Natural killer cell treated with Interleukin-12 subunit alpha and Interleukin-12 subunit beta and Interleukin-15 and Interleukin-18, amount 100 ng/mL, for 72 hours (primary cell): ENCODE data around the gene STOM. TPM values are rescaled to one million over a fixed set of nuclear protein-coding genes. Genes with fewer than 3 reads are reported as not detected.

Experiments
- ATAC-seq, 2 donors: fragments of 150-1000 bp; cut with Tn5 transposase in 1 of 2; sonication (Bioruptor Pico), chemical (Tn5 transposase) in 1 of 2; 2 replicates each; pipeline ENCODE4 v1.10.0; 2021
- DNase-seq: peaks from one replicate; pipeline ENCODE4 v3.0.0; 2022; ENCODE audit warnings: low spot score
- H3K27ac Mint-ChIP-seq, 2 donors: 1 replicate in 1 of 2; 2 replicates in 1 of 2; pipeline ENCODE4 v1.8.0; 2022; ENCODE audit warnings: mixed read lengths in 2 of 2, mild to moderate bottlenecking in 1 of 2, moderate library complexity in 1 of 2
- H3K27me3 Mint-ChIP-seq, 2 donors: 1 replicate in 1 of 2; 2 replicates in 1 of 2; pipeline ENCODE4 v1.8.0; 2022; ENCODE audit warnings: mixed read lengths in 2 of 2
- H3K36me3 Mint-ChIP-seq: one replicate; pipeline ENCODE4 v1.8.0; 2022; ENCODE audit warnings: mixed read lengths
- H3K4me1 Mint-ChIP-seq, 2 donors: 1 replicate in 1 of 2; 2 replicates in 1 of 2; pipeline ENCODE4 v1.8.0; 2022; ENCODE audit warnings: low read depth in 2 of 2, mixed read lengths in 2 of 2, mild to moderate bottlenecking in 1 of 2
- H3K4me3 Mint-ChIP-seq: one replicate; pipeline ENCODE4 v1.8.0; 2022; ENCODE audit warnings: mixed read lengths
- H3K9me3 Mint-ChIP-seq: 2 replicates; pipeline ENCODE4 v1.8.0; 2022; ENCODE audit warnings: mixed read lengths
- total RNA-seq, 2 donors: library from RNA; stranded (reverse); gene quantifications; one replicate each; pipeline ENCODE4 v1.2.3, GENCODE V29; 2022

The STOM gene
- total RNA-seq, 2 donors from 2014 or later, result 99.4 to 321 TPM

DNA sequence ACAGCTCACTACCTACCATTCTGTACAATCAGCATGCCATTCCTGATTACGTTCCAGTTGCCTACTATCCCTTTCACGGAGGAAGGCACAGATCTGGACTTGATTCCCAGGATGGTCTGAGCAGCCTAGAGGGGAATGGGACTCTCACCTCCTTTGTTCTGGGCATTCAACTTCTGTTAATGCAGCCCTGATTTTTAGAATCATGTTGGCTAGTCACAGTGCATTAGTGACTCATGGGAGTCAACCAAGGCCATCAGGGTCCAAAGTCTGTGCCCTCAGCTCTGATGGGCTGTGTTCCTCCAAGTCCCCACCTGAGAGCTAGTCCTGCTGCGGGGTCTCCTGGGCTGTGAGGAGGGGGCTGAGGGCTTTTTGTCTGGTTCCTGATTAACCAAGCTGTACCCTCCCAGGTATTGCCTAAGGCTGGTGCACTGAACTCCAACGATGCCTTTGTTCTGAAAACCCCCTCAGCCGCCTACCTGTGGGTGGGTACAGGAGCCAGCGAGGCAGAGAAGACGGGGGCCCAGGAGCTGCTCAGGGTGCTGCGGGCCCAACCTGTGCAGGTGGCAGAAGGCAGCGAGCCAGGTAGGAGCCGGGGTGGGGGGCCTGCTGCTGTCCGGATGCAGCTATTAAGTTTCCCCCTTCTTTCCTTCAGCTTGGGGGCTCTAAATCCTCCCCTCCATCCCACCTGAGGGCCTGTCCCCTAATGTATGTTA, 43.0 kb downstream of the STOM start:
- no peaks in the 10 kb centered on the region for H3K36me3 Mint-ChIP-seq
- no peaks in the 10 kb centered on the region for H3K9me3 Mint-ChIP-seq
- no peak overlapping the region for H3K4me3 Mint-ChIP-seq
- ATAC-seq (no peak), DNase-seq (no peak)
- no peaks in the 10 kb centered on the region for H3K27me3 Mint-ChIP-seq
- H3K27ac Mint-ChIP-seq, result no peak overlapping the region
- H3K4me1 Mint-ChIP-seq, result peaks cover 27 to 32% of the 10 kb centered on the region in 2 donors

DNA sequence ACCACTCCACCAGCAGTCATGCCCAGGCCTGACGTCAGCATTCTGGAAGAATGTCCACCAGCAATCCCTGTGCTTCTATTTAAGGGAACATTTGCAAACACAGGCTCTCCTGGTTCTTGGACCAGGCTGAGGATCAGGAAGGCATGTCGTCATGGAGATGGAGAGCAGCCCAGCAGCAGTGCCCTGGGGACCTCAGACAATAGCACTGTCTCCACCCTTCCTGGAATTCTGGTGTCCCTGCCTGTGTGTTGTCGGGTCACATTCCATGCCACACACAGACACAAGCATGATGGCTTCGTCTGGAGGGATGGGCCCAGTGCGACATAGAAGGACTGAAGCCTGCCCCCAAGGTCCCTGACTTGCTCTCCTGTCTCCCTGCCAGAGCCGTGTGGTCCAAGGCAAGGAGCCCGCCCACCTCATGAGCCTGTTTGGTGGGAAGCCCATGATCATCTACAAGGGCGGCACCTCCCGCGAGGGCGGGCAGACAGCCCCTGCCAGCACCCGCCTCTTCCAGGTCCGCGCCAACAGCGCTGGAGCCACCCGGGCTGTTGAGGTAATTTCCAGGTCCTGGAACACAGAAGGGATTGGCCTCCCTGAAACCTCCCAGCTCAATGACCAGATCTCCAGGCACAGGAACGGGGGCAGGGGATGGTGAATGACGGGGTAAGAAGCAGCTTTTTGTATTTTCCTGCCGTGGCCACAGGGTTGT, 43.8 kb downstream of the STOM start:
- Mint-ChIP-seq H3K27ac (no peak overlapping the region), H3K4me1 (peaks cover 27 to 29% of the 10 kb centered on the region in 2 donors), H3K36me3 (no peaks in the 10 kb centered on the region), H3K9me3 (no peaks in the 10 kb centered on the region), H3K4me3 (no peak overlapping the region), H3K27me3 (no peaks in the 10 kb centered on the region)
- no peak for ATAC-seq
- DNase-seq, result no peak

DNA sequence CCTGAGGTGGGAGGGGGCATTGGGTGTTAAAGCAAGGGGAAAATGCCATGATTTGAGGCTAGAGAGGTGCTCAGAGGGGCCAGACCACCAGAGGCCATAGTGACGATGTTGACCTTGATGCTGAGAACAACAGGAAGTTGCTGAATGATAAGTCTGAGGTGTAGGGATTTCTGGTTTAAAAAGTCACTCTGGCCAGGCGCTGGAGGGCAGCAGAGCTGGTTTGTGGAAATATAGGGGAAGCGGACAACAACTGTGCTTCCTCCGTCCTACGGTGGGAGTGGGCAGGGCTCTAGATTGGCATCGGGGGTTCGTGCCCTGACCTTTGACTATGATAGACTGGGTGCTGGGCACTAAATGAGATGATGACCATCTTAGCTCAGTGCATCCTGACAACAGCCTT, 44.7 kb downstream of the STOM start:
- Mint-ChIP-seq H3K27me3 (no peaks in the 10 kb centered on the region), H3K4me1 (peaks cover 31 to 37% of the 10 kb centered on the region in 2 donors), H3K36me3 (no peaks in the 10 kb centered on the region), H3K9me3 (no peaks in the 10 kb centered on the region), H3K27ac (peak overlapping the region; percentile 31 to 77), H3K4me3 (no peak overlapping the region)
- no peak for ATAC-seq
- DNase-seq, result no peak

DNA sequence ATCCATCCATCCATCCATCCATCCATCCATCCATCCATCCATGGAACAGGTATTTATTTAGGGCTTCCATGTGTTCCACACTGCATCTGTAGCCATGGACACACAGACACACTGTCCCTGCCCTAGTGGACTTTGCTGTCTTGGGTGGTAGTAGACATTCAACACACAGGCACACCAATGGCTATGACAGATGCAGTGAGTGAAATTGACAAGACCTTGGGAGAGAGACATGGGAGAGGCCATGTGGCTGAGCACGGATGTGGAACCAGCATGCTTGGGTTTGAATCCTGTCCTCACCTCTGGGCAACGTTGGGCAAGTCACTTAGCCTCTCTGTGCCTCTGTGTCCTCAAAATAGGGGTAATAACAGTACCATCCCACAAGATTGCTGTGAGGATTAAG, 45.3 kb downstream of the STOM start:
- H3K27me3 Mint-ChIP-seq, result no peaks in the 10 kb centered on the region
- H3K36me3 Mint-ChIP-seq, result no peaks in the 10 kb centered on the region

DNA sequence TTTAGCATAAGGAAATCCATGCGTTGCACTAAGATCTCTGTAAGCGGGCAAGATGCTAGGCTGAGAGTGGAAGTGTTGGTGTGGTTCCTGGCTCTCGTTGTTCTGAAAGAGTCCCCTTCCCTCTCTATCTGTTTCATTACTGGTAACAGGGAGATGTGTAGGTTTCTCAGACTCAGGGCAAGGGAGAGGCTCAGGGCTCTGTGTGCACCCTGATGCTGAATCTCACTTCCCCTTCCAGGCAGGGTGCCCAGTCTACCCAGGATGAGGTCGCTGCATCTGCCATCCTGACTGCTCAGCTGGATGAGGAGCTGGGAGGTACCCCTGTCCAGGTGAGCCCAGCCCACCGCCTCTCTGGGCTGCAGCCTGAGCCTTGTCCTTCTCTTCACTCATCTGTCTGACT, 45.7 kb downstream of the STOM start:
- Mint-ChIP-seq H3K27me3 (no peaks in the 10 kb centered on the region), H3K4me3 (no peak overlapping the region), H3K9me3 (no peaks in the 10 kb centered on the region), H3K36me3 (no peaks in the 10 kb centered on the region), H3K4me1 (peaks cover 35 to 40% of the 10 kb centered on the region in 2 donors), H3K27ac (peak overlapping the region in 1 of 2 donors; percentile 31)
- DNase-seq, result no peak
- no peak for ATAC-seq

More for the DNA sequence above, 45.3 kb downstream of the STOM start:
- Mint-ChIP-seq H3K4me3 (no peak overlapping the region), H3K4me1 (peaks cover 35 to 40% of the 10 kb centered on the region in 2 donors), H3K27ac (peak overlapping the region; percentile 31 to 77), H3K9me3 (no peaks in the 10 kb centered on the region)
- no peak for DNase-seq
- ATAC-seq, result no peak

DNA sequence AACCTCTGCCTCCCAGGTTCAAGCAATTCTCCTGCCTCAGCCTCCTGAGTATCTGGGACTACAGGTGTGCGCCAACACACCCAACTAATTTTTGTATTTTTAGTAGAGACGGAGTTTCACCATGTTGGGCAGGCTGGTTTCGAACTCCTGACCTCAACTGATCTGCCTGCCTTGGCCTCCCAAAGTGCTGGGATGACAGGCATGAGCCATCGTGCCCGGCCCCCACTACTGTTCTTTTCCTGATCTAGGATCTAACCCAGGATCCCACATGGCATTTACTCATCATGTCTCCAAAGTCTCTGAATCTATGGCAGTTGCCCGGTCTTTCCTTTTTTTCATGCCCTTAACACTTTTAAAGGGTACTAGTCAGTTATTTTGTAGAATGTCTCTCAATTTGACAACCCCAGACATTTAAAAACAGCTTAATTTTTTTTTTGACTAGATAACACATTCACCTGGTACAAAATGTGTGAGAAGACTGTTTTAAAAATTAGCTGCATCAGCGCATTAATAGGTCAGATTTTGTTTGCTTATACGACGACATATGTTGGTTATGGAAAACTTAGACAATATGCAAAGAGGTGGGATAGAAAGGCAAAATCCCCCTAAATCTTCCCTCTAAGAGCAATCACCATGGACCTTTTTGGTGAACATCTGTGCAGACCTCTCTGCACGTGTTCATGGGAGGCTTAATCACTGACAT, 46.5 kb downstream of the STOM start:
- no peaks in the 10 kb centered on the region for H3K27me3 Mint-ChIP-seq
- peak overlapping the region in 1 of 2 donors; percentile 88 for H3K27ac Mint-ChIP-seq
- ATAC-seq, result no peak
- DNase-seq, result no peak
- H3K4me1 Mint-ChIP-seq, result peaks cover 39 to 40% of the 10 kb centered on the region in 2 donors
- H3K9me3 Mint-ChIP-seq, result no peaks in the 10 kb centered on the region
- H3K4me3 Mint-ChIP-seq, result no peak overlapping the region
- H3K36me3 Mint-ChIP-seq, result no peaks in the 10 kb centered on the region

DNA sequence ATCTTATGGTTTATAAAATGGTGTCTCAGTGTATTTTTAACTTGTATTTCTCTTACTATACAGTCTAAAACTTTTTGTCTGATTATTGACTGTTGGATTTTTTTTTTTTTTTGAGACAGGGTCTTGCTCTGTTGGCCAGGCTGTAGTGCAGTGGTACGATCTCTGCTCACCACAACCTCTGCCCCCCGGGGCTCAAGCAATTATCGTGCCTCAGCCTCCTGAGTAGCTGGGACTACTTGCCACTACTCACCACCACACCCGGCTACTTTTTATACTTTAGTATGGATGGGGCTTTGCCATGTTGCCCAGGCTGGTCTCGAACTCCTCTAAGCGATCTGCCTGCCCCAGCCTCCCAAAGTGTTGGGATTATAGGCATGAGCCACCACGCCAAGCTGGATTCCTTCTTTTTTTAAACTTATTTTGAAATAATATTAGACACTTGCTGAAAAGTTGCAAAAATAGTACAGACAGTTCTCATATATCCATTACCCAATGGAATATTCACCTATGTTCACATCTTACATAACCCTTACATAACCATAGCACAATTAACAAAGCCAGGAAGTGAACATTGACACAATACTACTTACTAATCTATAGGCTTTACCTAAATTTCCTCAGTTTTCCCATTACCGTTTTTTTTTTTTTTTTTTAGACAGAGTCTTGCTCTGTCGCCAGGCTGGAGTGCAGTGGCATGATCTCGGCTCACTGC, 47.2 kb downstream of the STOM start:
- H3K9me3 Mint-ChIP-seq, result no peaks in the 10 kb centered on the region
- H3K4me1 Mint-ChIP-seq, result peaks cover 39 to 40% of the 10 kb centered on the region in 2 donors
- peak overlapping the region; percentile 61 for H3K4me3 Mint-ChIP-seq
- H3K36me3 Mint-ChIP-seq, result no peaks in the 10 kb centered on the region
- H3K27ac Mint-ChIP-seq, result peak overlapping the region; percentile 41 to 88
- no peak for DNase-seq
- H3K27me3 Mint-ChIP-seq, result no peaks in the 10 kb centered on the region
- no peak for ATAC-seq

DNA sequence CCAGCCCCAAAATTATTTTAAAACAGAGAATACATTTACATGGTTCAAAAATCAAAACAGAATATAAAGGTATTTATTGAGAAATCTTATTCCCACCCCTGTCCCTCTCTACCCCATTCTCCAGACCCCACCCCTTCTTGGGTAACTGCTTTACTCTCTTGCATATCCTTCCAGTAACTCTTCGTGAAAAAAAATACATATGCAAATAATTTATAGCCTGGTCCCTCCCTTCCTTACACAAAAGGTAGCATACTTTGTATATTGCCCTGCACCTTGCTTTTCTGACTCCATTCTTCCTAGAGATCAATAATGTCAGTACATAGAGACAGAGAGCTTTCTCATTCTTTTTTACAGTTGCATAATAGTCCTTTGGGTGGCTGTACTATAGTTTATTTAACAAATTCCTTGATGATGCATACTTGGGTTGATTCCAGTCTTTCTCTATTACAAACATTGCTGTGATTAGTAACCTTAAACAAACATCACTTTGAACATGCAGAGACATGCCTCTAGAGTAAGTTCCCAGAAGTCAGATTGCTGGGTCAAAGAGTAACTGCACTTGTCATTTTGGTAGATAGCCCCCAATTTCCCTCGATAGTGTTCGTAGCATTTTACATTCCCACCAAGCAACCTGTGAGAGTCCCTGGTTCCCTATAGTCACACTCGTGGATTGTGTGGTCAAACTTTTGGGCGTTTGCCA, 47.9 kb downstream of the STOM start:
- no peaks in the 10 kb centered on the region for H3K27me3 Mint-ChIP-seq
- peaks cover 39 to 40% of the 10 kb centered on the region in 2 donors for H3K4me1 Mint-ChIP-seq
- peak overlapping the region; percentile 34 to 88 for H3K27ac Mint-ChIP-seq
- no peaks in the 10 kb centered on the region for H3K36me3 Mint-ChIP-seq
- no peaks in the 10 kb centered on the region for H3K9me3 Mint-ChIP-seq
- ATAC-seq (peak; percentile 36 to 54), DNase-seq (no peak)
- peak overlapping the region; percentile 61 for H3K4me3 Mint-ChIP-seq

DNA sequence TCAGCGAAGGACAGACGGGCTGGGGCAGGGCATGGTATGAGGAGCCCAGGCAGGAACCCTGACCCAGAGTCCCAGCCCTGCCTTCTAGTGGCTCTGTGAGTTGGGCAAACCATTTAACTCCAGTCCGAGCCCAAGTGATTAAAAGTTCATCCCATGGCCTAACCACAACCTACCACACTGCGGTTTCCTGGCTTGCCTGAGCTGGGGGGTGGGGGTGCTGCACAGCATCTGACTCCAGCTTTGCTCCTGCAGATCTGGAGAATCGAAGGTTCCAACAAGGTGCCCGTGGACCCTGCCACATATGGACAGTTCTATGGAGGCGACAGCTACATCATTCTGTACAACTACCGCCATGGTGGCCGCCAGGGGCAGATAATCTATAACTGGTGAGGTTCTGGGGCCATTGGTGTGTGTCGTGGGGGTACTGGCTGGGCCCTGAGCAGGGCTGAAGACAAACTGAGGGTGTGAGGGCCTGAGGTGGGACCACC, 49.0 kb downstream of the STOM start:
- no peaks in the 10 kb centered on the region for H3K27me3 Mint-ChIP-seq
- ATAC-seq (peak; percentile 51 to 55), DNase-seq (peak; percentile 77)
- H3K36me3 Mint-ChIP-seq, result no peaks in the 10 kb centered on the region
- peak overlapping the region; percentile 75 for H3K4me3 Mint-ChIP-seq
- H3K4me1 Mint-ChIP-seq, result peaks cover 39 to 40% of the 10 kb centered on the region in 2 donors
- no peaks in the 10 kb centered on the region for H3K9me3 Mint-ChIP-seq
- peak overlapping the region; percentile 23 to 93 for H3K27ac Mint-ChIP-seq

DNA sequence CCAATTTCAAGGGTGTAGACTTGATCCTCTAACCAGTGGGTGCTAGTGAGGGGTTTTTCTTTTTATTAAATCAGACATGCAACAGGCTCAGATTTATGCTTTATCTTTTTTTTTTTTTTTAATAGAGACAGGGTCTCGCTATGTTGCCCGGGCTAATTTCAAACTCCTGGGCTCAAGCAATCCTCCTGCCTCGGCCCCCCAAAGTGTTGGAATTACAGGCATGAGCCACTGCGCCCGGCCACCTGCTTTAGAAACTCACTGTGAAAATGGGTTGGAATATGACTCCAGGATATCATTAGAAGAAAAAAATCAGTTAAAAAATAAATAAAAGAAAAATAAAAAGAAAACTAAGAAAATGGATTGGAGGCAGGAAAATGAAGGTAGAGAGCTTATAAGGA, 50.7 kb downstream of the STOM start:
- ATAC-seq (no peak), DNase-seq (no peak)
- Mint-ChIP-seq H3K9me3 (no peaks in the 10 kb centered on the region), H3K4me3 (no peak overlapping the region), H3K27ac (peak overlapping the region in 1 of 2 donors; percentile 82), H3K36me3 (no peaks in the 10 kb centered on the region), H3K27me3 (no peaks in the 10 kb centered on the region), H3K4me1 (peaks cover 28% of the 10 kb centered on the region in 2 donors)

DNA sequence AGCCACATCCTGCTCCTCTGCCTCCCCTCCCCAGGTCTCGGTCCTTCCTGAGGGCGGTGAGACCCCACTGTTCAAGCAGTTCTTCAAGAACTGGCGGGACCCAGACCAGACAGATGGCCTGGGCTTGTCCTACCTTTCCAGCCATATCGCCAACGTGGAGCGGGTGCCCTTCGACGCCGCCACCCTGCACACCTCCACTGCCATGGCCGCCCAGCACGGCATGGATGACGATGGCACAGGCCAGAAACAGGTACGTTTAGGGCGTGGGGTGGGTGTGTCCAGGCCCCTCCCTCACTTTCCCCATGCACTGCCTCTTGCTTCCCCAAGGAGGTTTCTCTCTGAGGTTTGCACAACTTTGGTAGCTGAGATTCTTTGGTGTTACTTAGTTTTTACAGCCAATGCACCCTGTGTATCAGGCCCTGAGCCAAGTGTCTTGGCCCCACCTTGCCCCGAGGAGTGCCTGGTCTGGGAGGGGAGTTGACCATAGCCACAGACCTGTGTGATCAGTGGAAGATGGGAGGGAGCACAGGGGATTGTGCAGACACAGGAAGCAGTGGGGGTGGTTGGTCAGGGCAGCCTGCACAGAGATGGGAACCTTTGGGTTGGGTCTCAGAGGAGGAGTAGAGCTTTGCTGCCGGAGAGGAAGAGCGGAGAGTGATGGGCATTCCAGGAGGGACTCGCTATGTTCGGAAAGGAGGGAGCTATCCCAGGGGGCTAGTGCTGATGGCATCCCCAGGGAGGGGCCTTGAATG, 51.2 kb downstream of the STOM start:
- Mint-ChIP-seq H3K27ac (peak overlapping the region in 1 of 2 donors; percentile 82), H3K9me3 (no peaks in the 10 kb centered on the region), H3K27me3 (no peaks in the 10 kb centered on the region), H3K36me3 (no peaks in the 10 kb centered on the region), H3K4me3 (no peak overlapping the region), H3K4me1 (peaks cover 26 to 28% of the 10 kb centered on the region in 2 donors)
- DNase-seq (no peak), ATAC-seq (no peak)

DNA sequence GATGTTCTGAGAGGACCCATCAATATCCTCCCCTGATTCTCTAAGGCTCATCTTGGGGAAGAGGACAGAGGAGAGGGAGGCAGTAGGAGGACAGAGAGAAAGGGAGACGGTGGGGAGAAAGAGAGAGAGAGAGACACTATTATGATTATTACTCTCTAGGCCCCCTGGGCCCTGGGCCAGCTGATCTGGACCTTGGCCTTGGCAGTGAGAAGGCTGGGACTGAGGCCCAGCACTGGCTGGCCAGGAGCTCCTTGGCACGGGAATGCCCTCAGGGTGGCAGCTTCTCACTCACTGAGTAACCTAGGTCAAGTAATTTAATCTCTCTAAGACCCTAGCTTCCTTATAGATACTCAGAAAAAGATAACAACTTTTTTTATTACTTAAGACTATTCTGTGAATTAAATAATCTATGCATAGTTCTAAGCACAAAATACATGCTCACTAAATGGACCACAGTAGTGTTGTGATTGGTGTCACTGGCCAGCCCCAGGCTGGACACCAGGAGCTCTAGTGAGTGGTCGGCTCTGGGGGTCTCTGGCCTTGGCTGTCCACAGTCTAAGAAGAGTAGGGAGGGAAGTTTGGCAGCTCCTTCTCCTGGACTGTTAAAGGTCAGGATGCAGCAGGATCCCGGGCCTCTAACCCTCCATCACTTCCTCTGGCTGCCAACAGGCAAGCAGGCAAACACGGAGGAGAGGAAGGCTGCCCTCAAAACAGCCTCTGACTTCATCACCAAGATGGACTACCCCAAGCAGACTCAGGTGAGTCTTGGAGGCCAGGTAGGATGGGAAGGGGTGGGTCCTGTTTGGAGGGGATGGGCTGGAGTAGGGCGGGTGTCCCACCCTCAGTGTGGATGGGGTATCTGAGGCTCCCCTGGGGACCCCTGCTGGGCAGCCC, 52.1 kb downstream of the STOM start:
- Mint-ChIP-seq H3K4me3 (no peak overlapping the region), H3K9me3 (no peaks in the 10 kb centered on the region), H3K4me1 (peaks cover 25 to 27% of the 10 kb centered on the region in 2 donors), H3K36me3 (no peaks in the 10 kb centered on the region), H3K27me3 (no peaks in the 10 kb centered on the region), H3K27ac (peak overlapping the region; percentile 35 to 53)
- ATAC-seq (no peak), DNase-seq (no peak)
